ENCODE results near the gene JMJD7.

Gene JMJD7

GRCh38 chr15:41870689-41871081 lies 42.8 kb downstream of the JMJD7 start (continued):
- no peak for TF ChIP-seq ZNF565 (CRISPR knock-in tag; conservative IDR thresholded peaks at IDR 0.05; ENCODE audit: low read depth)
- no peak for TF ChIP-seq CSDC2 (CRISPR knock-in tag; IDR thresholded peaks at IDR 0.05)
- no peak for TF ChIP-seq ISL1 (CRISPR knock-in tag; IDR thresholded peaks at IDR 0.05)
- TF ChIP-seq ZFP30 (CRISPR knock-in tag; IDR thresholded peaks at IDR 0.05) = no peak
- TF ChIP-seq ZNF70 (CRISPR knock-in tag; IDR thresholded peaks at IDR 0.05) = no peak
- TF ChIP-seq TCF4 (CRISPR knock-in tag; IDR thresholded peaks at IDR 0.05; ENCODE audit: borderline replicate concordance) = no peak
- TF ChIP-seq PATZ1 (CRISPR knock-in tag; IDR thresholded peaks at IDR 0.05; ENCODE audit: borderline replicate concordance) = no peak
- no peak for TF ChIP-seq PPARA (CRISPR knock-in tag; IDR thresholded peaks at IDR 0.05; ENCODE audit: borderline replicate concordance)
- no peak for TF ChIP-seq SNAI2 (CRISPR knock-in tag; IDR thresholded peaks at IDR 0.05)

GRCh38 chr15:41871175-41871905 lies 43.4 kb downstream of the JMJD7 start:
- TF ChIP-seq ARNTL (CRISPR knock-in tag; IDR thresholded peaks at IDR 0.05; ENCODE audit: borderline replicate concordance, low read depth) (no peak), ZC3H10 (CRISPR knock-in tag; IDR thresholded peaks at IDR 0.05) (no peak), RARB (CRISPR knock-in tag; IDR thresholded peaks at IDR 0.05) (no peak), ZNF565 (CRISPR knock-in tag; conservative IDR thresholded peaks at IDR 0.05; ENCODE audit: low read depth) (no peak), CSRNP3 (CRISPR knock-in tag; IDR thresholded peaks at IDR 0.05) (no peak)
- ATAC-seq = no peak; the same call in 2 of the 3 replicates

- TF ChIP-seq ZNF70 (CRISPR knock-in tag; IDR thresholded peaks at IDR 0.05) (no peak), POU6F1 (CRISPR knock-in tag; IDR thresholded peaks at IDR 0.05; ENCODE audit: borderline replicate concordance, low read depth) (no peak)
- ATAC-seq = no peak
Observed at GRCh38 chr15:41872166-41872747, 44.4 kb downstream of the JMJD7 start.

GRCh38 chr15:41873711-41874110 lies 45.8 kb downstream of the JMJD7 start:
- TF ChIP-seq GLIS3 (CRISPR knock-in tag; IDR thresholded peaks at IDR 0.05) = no peak
- ATAC-seq = no peak

GRCh38 chr15:41874736-41875135 lies 46.8 kb downstream of the JMJD7 start:
- no peak for ATAC-seq
- TF ChIP-seq CSDC2 (CRISPR knock-in tag; IDR thresholded peaks at IDR 0.05) (no peak), ESRRG (CRISPR knock-in tag; IDR thresholded peaks at IDR 0.05) (no peak), ARNTL (CRISPR knock-in tag; IDR thresholded peaks at IDR 0.05; ENCODE audit: borderline replicate concordance, low read depth) (no peak), ZNF70 (CRISPR knock-in tag; IDR thresholded peaks at IDR 0.05) (no peak), ZNF8 (CRISPR knock-in tag; IDR thresholded peaks at IDR 0.05) (no peak), CSRNP3 (CRISPR knock-in tag; IDR thresholded peaks at IDR 0.05) (no peak)

GRCh38 chr15:41876007-41876406 lies 48.1 kb downstream of the JMJD7 start:
- no peak for ATAC-seq
- TF ChIP-seq TOX (CRISPR knock-in tag; IDR thresholded peaks at IDR 0.05; ENCODE audit: borderline replicate concordance) = no peak
- no peak for TF ChIP-seq RARB (CRISPR knock-in tag; IDR thresholded peaks at IDR 0.05)
- TF ChIP-seq ZNF70 (CRISPR knock-in tag; IDR thresholded peaks at IDR 0.05) = no peak
- TF ChIP-seq ESRRG (CRISPR knock-in tag; IDR thresholded peaks at IDR 0.05) = no peak
- no peak for TF ChIP-seq CREB5 (CRISPR knock-in tag; IDR thresholded peaks at IDR 0.05; ENCODE audit: low read depth)
- TF ChIP-seq PPARA (CRISPR knock-in tag; IDR thresholded peaks at IDR 0.05; ENCODE audit: borderline replicate concordance) = no peak
- no peak for TF ChIP-seq POU6F1 (CRISPR knock-in tag; IDR thresholded peaks at IDR 0.05; ENCODE audit: borderline replicate concordance, low read depth)
- TF ChIP-seq OSR1 (CRISPR knock-in tag; IDR thresholded peaks at IDR 0.05) = no peak
- no peak for TF ChIP-seq ZFP3 (CRISPR knock-in tag; IDR thresholded peaks at IDR 0.05)
- TF ChIP-seq ZNF8 (CRISPR knock-in tag; IDR thresholded peaks at IDR 0.05) = no peak
- TF ChIP-seq ZNF565 (CRISPR knock-in tag; conservative IDR thresholded peaks at IDR 0.05; ENCODE audit: low read depth) = no peak
